ENCODE results near the gene SEPTIN10. TPM values are rescaled to one million over a fixed set of nuclear protein-coding genes. Genes with fewer than 3 reads are reported as not detected.

SEPTIN10 gene
- total and polyA plus RNA-seq, 2 donors (not counting 1 experiment from before 2014, with no cell fraction given), result 90.3 to 99.4 TPM

GRCh38 chr2:109531896-109532727 lies 81.7 kb downstream of the SEPTIN10 start:
- DNase-seq (ENCODE audit: low read depth in 2 of 2), result no peak
- Histone ChIP-seq H3K9ac (ENCODE audit: insufficient read depth, low read length) (no peak overlapping the region), H3K27ac (ENCODE audit: insufficient read depth, low read length) (no peak overlapping the region), H3K9me3 (ENCODE audit: control insufficient read depth, insufficient read depth, low read depth, low read length) (no peaks in the 10 kb centered on the region), H3K4me1 (ENCODE audit: control insufficient read depth, extremely low read depth, insufficient read depth, low read length) (no peaks in the 10 kb centered on the region), H2AFZ (ENCODE audit: low read length) (no peak overlapping the region), H3K79me2 (ENCODE audit: control insufficient read depth, insufficient read depth, low read length) (no peaks in the 10 kb centered on the region), H3K27me3 (ENCODE audit: control insufficient read depth, insufficient read depth, low read length) (peaks cover 15% of the 10 kb centered on the region), H4K20me1 (ENCODE audit: control insufficient read depth, extremely low read depth, insufficient read depth, low read length) (no peaks in the 10 kb centered on the region), H3K36me3 (ENCODE audit: control insufficient read depth, insufficient read depth, low read length) (no peaks in the 10 kb centered on the region), H3K4me2 (ENCODE audit: extremely low read depth, insufficient read depth, low read length) (no peak overlapping the region), H3K4me3 (replicated peaks in 1 of 4; ENCODE audit: control extremely low read depth in 1 of 4, insufficient read depth in 1 of 4, low read depth in 3 of 4, low read length in 4 of 4) (no peak overlapping the region)
- TF ChIP-seq CTCF (conservative IDR thresholded peaks at IDR 0.05 in 1 of 2, IDR thresholded peaks at IDR 0.05 in 1 of 2; ENCODE audit: low read depth in 1 of 2, low read length in 2 of 2) (no peak), EZH2 (IDR thresholded peaks at IDR 0.05; ENCODE audit: low read length, missing control alignments) (no peak)

GRCh38 chr2:109531221-109531620 lies 82.5 kb downstream of the SEPTIN10 start:
- Histone ChIP-seq H3K79me2 (ENCODE audit: control insufficient read depth, insufficient read depth, low read length) (no peaks in the 10 kb centered on the region), H3K4me1 (ENCODE audit: control insufficient read depth, extremely low read depth, insufficient read depth, low read length) (no peaks in the 10 kb centered on the region), H3K27ac (ENCODE audit: insufficient read depth, low read length) (no peak overlapping the region), H3K4me2 (ENCODE audit: extremely low read depth, insufficient read depth, low read length) (no peak overlapping the region), H3K27me3 (ENCODE audit: control insufficient read depth, insufficient read depth, low read length) (peaks cover 15% of the 10 kb centered on the region), H3K4me3 (replicated peaks in 1 of 4; ENCODE audit: control extremely low read depth in 1 of 4, insufficient read depth in 1 of 4, low read depth in 3 of 4, low read length in 4 of 4) (no peak overlapping the region), H2AFZ (ENCODE audit: low read length) (no peak overlapping the region), H3K9me3 (ENCODE audit: control insufficient read depth, insufficient read depth, low read depth, low read length) (no peaks in the 10 kb centered on the region), H3K36me3 (ENCODE audit: control insufficient read depth, insufficient read depth, low read length) (no peaks in the 10 kb centered on the region), H4K20me1 (ENCODE audit: control insufficient read depth, extremely low read depth, insufficient read depth, low read length) (no peaks in the 10 kb centered on the region), H3K9ac (ENCODE audit: insufficient read depth, low read length) (no peak overlapping the region)
- TF ChIP-seq CTCF (conservative IDR thresholded peaks at IDR 0.05 in 1 of 2, IDR thresholded peaks at IDR 0.05 in 1 of 2; ENCODE audit: low read depth in 1 of 2, low read length in 2 of 2) (no peak), EZH2 (IDR thresholded peaks at IDR 0.05; ENCODE audit: low read length, missing control alignments) (no peak)
- no peak for DNase-seq (ENCODE audit: low read depth in 2 of 2)

GRCh38 chr2:109530712-109531111 lies 83.1 kb downstream of the SEPTIN10 start:
- TF ChIP-seq CTCF (conservative IDR thresholded peaks at IDR 0.05 in 1 of 2, IDR thresholded peaks at IDR 0.05 in 1 of 2; ENCODE audit: low read depth in 1 of 2, low read length in 2 of 2), result no peak
- TF ChIP-seq EZH2 (IDR thresholded peaks at IDR 0.05; ENCODE audit: low read length, missing control alignments), result no peak
- no peak overlapping the region for H3K9ac ChIP-seq (ENCODE audit: insufficient read depth, low read length)
- no peak overlapping the region for H3K27ac ChIP-seq (ENCODE audit: insufficient read depth, low read length)
- no peak overlapping the region for H2AFZ ChIP-seq (ENCODE audit: low read length)
- H3K27me3 ChIP-seq (ENCODE audit: control insufficient read depth, insufficient read depth, low read length), result peaks cover 15% of the 10 kb centered on the region
- no peak overlapping the region for H3K4me2 ChIP-seq (ENCODE audit: extremely low read depth, insufficient read depth, low read length)
- no peak overlapping the region for H3K4me3 ChIP-seq (replicated peaks in 1 of 4; ENCODE audit: control extremely low read depth in 1 of 4, insufficient read depth in 1 of 4, low read depth in 3 of 4, low read length in 4 of 4)
- no peak for DNase-seq (ENCODE audit: low read depth in 2 of 2)
- H3K79me2 ChIP-seq (ENCODE audit: control insufficient read depth, insufficient read depth, low read length), result no peaks in the 10 kb centered on the region
- no peaks in the 10 kb centered on the region for H3K9me3 ChIP-seq (ENCODE audit: control insufficient read depth, insufficient read depth, low read depth, low read length)
- no peaks in the 10 kb centered on the region for H3K4me1 ChIP-seq (ENCODE audit: control insufficient read depth, extremely low read depth, insufficient read depth, low read length)
- H4K20me1 ChIP-seq (ENCODE audit: control insufficient read depth, extremely low read depth, insufficient read depth, low read length), result no peaks in the 10 kb centered on the region
- H3K36me3 ChIP-seq (ENCODE audit: control insufficient read depth, insufficient read depth, low read length), result no peaks in the 10 kb centered on the region
